ENCODE results near the gene PGBD5.

The PGBD5 gene

GRCh38 chr1:230345139-230345885, 80.8 kb downstream of the PGBD5 start:
- no peak for DNase-seq

- no peak for DNase-seq
Measured at GRCh38 chr1:230342699-230343098, 83.4 kb downstream of the PGBD5 start.

- no peak for DNase-seq
Measured at GRCh38 chr1:230342019-230342418, 84.1 kb downstream of the PGBD5 start.

- DNase-seq, result no peak
Measured at GRCh38 chr1:230341162-230341546, 85.0 kb downstream of the PGBD5 start.

DNA sequence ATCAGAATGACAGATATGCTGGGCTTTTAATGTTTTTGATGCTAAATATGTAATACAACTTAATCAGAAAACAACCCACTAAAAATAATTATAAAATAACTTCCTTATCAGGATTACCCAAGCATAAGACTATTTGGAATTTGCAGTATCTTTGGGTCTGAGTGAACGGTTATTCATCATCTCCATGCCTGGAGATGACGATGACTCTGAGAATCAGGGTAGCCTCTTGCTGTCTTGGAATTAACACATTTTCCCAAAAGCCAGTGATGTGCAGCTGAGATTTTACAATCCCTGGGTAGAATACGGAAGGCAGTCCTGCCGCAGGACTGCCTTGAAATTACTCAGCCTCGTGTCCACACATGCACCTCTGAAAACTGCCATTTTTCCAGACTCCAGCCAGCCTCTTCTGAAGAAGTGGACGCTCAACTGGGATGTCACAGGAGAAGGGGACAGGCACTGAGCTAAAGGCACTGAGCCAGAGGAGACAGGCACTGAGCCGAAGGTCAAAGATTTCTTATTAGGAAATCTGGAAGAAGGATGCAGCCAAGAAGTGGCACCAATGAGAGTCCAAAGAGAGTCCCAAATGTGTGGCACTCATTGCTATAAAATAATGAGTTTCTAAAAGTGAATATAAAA, 85.5 kb downstream of the PGBD5 start:
- DNase-seq, result no peak

DNA sequence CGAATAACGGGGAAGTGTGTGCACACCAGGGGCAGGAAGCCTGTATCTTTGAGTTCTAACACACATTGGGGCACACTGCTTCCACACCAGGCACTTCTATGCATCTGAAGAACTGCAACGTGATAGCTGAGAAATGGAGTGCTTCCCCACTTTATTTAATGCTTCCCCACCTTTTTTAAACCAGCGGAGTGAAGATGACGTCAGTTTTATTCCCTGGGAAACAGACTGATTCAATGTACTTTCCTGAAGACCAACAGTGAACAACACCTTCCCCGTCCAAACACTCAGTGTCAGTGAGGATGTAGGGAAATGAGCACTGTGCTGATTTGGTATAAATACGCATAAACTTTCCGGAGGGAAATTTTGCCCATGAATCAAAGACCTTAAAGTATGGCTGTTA, 87.1 kb downstream of the PGBD5 start:
- DNase-seq, result no peak

- no peak for DNase-seq
Measured at GRCh38 chr1:230337266-230337665, 88.9 kb downstream of the PGBD5 start.

- no peak for DNase-seq
Measured at GRCh38 chr1:230335861-230336522, 90.1 kb downstream of the PGBD5 start.

- no peak for DNase-seq
Measured at GRCh38 chr1:230334447-230334837, 91.7 kb downstream of the PGBD5 start.

- no peak for DNase-seq
Measured at GRCh38 chr1:230333590-230334446, 92.3 kb downstream of the PGBD5 start.

DNA sequence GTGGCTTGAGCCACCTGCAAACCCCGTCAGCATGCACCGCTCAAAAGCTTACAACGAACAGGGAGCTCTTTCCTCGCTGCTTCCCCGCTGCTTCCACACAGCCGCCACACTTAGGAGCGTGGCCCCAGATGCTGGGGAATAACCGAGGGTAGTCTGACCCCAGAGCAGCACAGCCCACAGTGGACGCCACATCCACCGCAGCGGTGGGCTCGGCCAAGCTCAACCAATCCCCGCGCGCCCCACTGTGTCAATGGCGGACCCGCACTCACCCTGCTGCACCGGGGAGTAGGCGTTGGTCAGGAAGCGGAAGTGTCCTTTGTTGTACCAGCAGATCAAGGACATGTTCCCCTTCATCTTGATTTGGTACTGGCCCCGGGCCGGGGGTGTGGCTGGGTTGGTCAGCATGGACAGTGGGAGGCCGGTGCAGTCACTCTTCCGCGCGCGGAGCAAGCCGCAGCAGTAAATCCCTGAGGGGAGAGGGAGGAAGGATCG, 93.5 kb downstream of the PGBD5 start:
- no peak for DNase-seq

- DNase-seq, result no peak
Measured at GRCh38 chr1:230332061-230332460, 94.1 kb downstream of the PGBD5 start.

DNA sequence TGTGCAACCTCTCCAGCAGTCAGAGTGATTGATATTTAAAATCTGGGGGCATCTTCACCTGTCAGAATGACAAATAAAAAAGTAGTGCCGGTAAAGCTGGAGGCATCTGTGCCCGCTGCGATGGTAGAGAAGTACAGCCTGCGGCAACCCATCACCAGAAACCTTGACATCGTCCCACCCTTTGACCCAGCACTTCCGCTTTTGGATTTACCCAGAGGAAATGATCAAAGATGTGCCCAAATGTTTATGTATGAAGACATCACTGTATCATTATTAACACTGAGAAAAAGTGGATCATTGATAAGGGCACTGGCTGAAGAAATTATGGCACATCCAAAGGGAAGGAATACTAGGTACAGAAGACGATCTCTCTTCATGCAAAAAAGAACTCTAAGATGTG, 96.0 kb downstream of the PGBD5 start:
- no peak for DNase-seq

GRCh38 chr1:230328342-230329015, 97.7 kb downstream of the PGBD5 start:
- no peak for DNase-seq

GRCh38 chr1:230327892-230328284, 98.2 kb downstream of the PGBD5 start:
- DNase-seq, result no peak

DNA sequence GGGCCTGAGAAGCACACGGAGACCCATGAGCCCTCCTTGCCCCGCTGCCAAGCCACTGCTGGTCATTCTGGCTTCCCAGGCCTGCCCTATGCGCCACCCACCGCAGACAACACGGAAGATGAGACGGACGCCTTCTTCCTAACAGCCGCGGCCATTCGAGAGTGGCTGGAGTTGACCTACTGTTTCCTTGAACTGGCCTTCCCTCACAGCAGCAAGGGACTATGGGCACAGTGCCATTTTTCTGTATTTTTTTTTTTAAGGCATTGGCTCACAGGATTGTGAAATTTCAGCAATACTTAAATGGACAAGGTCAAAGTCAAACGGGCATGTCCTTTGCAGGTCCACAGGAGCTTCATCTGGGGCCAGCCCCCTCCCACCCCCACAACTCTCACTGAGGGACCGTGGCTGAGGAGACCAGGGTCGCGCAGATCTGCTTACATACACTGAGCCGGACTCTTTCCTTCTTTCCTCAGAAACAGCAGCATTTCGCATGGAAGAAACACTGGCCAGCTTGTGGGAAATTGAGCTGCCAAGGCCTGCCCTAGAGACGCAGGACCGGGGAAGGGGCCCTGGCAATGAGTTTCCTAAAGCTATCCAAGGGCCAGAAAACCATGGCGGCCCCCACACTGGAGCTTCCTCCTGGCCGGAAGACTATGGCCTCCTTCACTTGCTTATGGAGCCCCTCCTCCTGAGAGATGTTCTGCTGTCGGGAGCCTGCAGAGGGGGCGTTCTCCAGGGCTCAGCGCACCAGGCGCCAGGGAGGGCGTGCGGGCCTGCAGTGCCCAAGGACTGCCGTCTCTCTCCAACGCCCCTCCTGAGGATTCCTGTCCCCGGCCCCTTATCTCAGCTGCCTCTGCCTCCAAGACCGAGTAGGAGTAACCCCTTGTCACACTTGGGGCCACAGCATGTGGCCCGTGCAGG, 98.9 kb downstream of the PGBD5 start:
- DNase-seq, result no peak

DNA sequence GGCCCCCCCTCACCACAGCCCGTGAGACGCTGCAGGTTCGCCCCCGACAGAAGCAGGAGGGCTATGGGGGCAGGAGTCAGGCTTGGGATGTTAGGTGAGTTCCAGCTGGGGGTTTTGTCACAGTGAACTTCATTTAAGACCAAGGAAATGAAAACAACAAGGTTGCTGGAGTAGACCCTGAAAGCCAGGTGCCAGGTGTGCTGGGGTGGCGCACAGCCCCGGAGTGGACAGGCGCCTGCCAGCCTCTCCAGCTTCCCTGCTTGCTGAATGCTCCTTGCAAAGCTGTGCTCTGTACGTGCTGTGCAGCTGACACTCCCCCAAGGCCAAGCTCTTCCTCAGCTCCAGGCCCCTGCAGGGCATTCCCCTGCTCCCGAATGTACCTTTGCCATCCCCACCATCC, 102.4 kb downstream of the PGBD5 start:
- no peak for DNase-seq

- DNase-seq, result no peak
Measured at GRCh38 chr1:230322967-230323547, 103.1 kb downstream of the PGBD5 start.

DNA sequence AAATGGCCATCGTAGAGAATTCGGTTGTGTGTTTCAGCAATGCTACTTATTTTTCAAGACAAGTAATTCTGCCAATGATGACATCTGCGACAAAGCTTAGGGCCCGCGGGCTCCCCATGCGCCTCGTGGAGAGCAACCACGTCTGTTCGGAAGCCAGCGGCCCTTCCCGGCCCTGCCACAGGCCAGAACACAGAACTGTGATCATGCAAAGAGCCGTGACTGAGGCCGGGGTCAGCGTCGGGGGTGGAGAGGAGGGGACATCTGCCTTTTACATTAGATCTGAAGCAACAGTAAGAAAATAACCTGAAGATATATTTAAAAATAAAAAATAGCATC, 103.7 kb downstream of the PGBD5 start:
- DNase-seq, result no peak

GRCh38 chr1:230321741-230322420, 104.3 kb downstream of the PGBD5 start:
- no peak for DNase-seq

DNA sequence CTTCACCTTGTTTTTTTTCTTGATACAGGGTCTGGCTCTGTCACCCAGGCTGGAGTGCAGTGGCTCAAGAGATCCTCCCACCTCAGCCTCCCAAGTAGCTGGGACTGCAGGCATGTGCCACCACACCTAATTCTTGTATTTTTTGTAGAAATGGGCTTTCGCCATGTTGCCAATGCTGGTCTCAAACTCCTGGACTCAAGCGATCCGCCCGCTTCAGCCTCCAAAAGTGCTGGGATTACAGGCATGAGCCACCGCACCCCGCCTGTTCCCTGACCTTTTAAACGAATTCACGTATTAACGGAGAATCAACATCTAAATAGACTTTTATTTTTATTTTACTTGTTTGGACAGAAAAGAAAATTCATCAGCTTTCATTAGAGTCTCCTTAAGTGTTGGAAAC, 104.8 kb downstream of the PGBD5 start:
- no peak for DNase-seq

Measured in cortex of kidney (tissue), 1 donor.